CD1c-positive myeloid dendritic cell (primary cell): ENCODE measurements around the gene RGPD8.
A peak's percentile ranks its signal among the peaks of the same experiment; 100 is the strongest.
"Not testable (repeated sequence)": the region's sequence is repeated elsewhere in the genome, so short reads cannot be mapped to it uniquely, and the experiment has no call there.

Experiments used
- DNase-seq: peaks from one replicate; pipeline ENCODE4 v3.0.0-alpha.2; 2016; ENCODE audit errors: extremely low spot score

Gene RGPD8

GRCh38 chr2:112433480-112433879 lies at the start of gene RGPD8:
Gene RGPD8, minus strand, starts transcription at chr2:112433645. Its CDS starts 192 bp downstream, at chr2:112433453.
- DNase-seq, result peak; percentile 97

DNA sequence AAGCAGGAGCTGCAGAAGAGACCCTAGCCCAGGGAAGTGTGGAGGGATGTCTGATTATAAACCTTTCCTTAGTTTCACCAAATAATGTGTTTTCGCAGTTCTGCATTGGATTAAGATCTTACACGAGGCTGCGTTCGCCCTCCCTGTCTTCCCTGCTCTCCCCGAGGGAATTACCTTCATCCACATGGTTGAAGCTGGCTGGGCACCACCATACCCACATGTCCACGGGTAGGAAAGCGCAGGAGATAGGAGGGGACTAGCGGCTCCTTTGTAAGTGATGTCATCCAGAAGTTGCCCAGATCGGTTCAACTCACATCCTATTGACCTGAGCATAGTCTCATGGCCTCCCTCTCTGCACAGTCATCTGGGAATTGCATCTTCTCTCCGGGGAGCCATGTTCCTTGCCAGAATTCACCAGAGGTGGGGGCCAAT lies 49.6 kb upstream of the RGPD8 start:
- DNase-seq, result peak; percentile 39

GRCh38 chr2:112482309-112483041 lies 49.0 kb upstream of the RGPD8 start:
- DNase-seq, result peak; percentile 13

GRCh38 chr2:112481528-112482233 lies 48.2 kb upstream of the RGPD8 start, which contains the start of gene TTL:
Gene TTL, plus strand, starts transcription at chr2:112482156. Its CDS starts 189 bp downstream, at chr2:112482345.
- peak; percentile 95 for DNase-seq

GRCh38 chr2:112481050-112481527 lies 47.6 kb upstream of the RGPD8 start:
- DNase-seq, result peak; percentile 85

DNA sequence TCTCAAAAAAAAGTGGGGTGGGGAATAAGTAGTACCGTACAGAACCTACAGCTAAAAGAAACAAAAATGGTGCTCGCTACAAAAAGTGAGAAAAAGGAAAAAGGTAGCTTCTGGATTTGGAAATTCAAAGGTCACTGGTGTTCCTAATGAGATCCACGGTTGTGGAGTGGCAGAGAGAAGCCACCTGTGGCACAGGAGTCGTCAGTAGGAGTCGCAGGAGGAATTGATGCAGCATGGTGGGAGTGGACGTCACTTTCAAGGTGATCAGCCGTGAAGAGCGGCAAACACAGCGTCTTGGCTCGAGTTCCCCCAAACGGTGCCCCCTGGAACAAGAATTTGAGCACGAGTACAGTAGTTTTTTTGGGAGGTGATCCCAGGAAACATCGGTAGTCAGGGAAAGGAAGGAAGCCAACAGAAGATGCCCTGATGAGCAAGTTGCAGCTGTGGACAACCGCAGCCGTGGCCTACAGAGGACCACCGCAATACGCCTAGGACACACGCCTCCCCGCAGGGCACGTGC lies 47.1 kb upstream of the RGPD8 start:
- no peak for DNase-seq

- DNase-seq, result no peak
Measured at GRCh38 chr2:112476434-112476833, 43.0 kb upstream of the RGPD8 start.

- DNase-seq, result no peak
Measured at GRCh38 chr2:112474844-112475486, 41.5 kb upstream of the RGPD8 start.

DNA sequence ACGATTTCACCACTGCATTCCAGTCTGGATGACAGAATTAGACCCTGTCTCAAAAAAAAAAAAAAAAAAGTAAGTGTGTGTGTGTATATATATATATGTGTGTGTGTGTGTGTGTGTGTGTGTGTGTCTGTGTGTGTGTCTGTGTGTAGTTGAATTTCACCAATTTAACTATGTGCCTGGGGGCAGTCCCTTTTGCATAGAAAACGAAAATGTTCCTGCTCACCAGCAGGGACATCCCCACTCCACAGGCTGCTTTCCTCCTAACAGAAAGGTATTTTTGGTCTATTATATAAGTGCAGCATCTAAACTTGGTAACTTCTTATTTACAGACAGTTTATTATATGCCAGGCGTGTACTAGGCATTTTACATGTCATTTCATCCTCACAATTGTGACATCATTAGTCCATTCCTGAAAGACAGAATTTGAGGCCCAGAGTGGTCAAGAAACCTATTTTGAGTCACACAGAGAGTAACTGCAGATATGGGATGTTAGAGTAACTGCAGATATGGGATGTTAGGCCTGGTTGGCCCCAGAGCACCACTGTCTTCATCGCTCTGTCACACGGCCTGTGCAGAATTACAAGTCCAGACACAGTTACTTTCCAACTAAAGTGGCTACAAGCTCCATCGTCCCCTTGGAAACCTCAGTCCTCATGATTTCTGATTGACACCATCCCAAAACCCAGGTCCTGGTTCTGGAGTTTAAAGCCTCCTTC lies 39.3 kb upstream of the RGPD8 start:
- no peak for DNase-seq

DNA sequence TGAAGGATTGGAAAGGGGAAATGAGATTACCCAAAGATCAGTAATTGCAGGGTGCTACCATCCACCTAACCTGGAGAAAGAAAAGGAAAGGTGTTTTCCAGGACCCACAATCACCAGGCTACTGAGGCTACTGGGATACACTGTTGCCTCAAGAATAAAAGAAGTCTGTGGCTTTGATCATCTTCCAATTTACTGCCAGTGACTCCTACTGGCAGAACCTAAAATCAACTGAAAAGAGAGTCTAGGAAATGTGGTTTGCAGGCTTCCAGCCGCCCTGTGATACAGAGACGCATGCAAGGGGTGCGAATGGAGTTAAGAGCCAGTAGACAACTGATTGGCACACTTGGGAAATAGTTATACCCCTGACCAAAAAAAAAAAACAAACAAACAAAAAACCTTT lies 31.9 kb upstream of the RGPD8 start:
- DNase-seq, result no peak

GRCh38 chr2:112463256-112463655 lies 29.8 kb upstream of the RGPD8 start:
- DNase-seq, result no peak

GRCh38 chr2:112462178-112462577 lies 28.7 kb upstream of the RGPD8 start:
- no peak for DNase-seq

DNA sequence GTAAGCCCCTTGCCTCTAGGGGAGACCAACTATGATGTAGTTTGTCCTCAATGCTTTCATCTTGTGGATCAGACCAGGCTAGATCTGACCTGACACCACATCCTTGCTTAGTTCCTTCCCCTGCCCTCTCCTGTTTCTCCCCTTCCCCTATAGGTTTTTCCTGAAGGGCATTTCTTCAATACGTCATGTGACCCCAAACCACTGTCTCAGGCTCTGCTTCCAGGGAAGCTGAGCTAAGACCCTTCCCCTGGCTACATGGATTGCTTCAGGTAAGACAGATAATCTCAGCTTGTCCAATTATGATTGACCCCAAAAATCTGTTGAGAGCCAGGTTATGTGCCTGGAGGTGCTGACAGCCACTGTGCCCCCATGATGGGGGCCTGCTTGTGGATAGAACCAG lies 25.9 kb upstream of the RGPD8 start:
- no peak for DNase-seq

DNA sequence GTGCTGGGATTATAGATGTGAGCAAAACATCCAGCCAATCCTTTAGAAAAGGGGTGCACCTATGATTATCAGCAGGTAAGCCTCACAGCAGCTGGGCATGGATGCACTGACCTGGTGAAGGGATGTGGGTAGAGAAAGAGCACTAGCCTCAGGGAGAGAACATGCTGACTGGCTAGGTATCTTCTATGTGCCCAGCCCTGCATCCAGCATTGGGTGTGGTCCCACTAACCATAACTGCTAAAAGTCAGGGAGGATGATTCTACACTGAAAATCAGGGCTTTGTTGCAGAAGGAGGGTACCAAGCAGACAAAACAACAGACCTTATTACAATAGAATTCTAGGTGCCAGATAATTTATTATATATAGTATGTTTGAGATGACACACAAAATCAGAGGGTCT lies 21.1 kb upstream of the RGPD8 start:
- DNase-seq, result no peak

DNA sequence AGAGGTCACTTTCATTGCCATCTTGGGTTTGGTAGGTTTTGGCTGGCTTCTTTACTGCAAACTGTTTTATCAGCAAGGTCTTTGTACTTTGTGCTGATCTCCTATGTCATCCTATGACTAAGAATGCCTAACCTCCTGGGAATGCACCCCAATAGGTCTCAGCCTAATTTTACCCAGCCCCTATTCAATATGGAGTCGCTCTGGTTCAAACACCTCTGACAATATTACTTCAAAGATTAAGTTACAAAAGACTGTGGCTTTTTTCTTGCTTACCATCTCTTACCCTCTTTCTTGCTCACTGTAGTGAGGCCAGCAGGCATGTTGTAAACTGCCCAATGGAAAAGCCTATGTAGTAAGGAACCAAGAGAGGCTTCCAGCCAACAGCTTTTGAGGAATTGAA lies 17.9 kb upstream of the RGPD8 start:
- no peak for DNase-seq

DNA sequence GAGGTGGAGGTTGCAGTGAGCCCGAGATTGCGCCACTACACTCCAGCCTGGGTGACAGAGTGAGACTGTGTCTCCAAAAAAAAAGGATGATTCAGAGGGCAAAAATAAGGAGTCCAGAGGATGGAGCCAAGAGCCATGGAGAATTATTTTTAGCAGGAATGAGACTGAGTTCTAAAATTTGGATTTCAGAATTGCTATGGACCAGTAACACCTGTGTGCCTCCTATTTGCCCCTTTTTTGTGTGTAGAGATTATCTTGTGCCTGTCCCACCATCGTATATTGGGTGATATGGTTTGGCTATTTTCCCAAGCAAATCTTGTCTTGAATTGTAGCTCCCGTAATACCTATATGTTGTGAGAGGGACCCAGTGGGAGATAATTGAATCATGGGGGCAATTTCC lies 16.4 kb upstream of the RGPD8 start:
- no peak for DNase-seq

DNA sequence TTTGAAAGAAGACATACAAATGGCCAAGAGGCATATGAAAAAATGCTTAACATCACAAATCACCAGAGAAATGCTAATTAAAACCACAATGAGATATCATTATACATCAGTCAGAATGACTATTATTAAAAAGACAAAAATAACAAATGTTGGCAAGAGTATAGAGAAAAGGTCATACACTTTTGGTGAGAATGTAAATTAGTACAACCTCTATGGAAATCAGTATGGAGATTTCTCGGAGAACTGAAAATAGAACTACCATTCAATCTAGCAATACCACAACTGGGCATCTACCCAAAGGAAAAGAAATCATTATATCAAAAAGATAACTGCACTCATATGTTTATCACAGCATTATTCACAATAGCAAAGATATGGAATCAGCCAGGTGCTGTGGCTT lies 10.8 kb upstream of the RGPD8 start:
- not testable (repeated sequence) for DNase-seq

GRCh38 chr2:112438603-112439261 lies 5.3 kb upstream of the RGPD8 start:
- not testable (repeated sequence) for DNase-seq

GRCh38 chr2:112437405-112437831 lies 4.0 kb upstream of the RGPD8 start:
- not testable (repeated sequence) for DNase-seq

DNA sequence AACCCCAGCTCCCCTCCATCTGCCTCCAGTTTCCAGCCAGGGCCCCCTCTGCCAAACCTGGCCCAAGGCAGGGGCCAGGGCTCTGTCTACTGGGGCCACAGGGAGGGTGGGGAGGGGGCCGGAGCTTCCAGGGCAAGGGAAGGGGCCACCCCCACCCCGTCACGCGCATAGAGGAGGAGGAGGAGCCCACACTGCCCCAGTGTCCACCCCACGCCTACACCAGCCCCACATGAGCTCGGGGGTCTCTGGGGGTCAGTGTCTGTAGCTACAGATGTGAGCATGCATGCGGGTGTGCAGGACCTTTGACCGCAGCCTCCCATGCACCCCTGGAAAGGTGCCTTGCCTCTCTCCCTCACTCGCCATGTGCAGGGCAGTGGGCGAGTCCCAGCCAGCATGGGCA lies 3.5 kb upstream of the RGPD8 start:
- not testable (repeated sequence) for DNase-seq
